ENCODE measurements around the gene IFNGR2. TPM values are rescaled to one million over a fixed set of nuclear protein-coding genes. Genes with fewer than 3 reads are reported as not detected.
A peak's percentile ranks its signal among the peaks of the same experiment; 100 is the strongest.

The IFNGR2 gene
- total RNA-seq, 4 donors from 2014 or later, result 25.4 to 67.6 (median 58.3) TPM

GRCh38 chr21:33433425-33434114 is 30.4 kb downstream of the IFNGR2 start:
- intact Hi-C loops (cut with DNase I; ENCODE audit: low total_unique reads), result no loop called here
- no peaks in the 10 kb centered on the region for H3K27me3 ChIP-seq
- peaks cover 0 to 3% of the 10 kb centered on the region in 2 donors for H3K4me1 ChIP-seq
- no peak for DNase-seq
- no peaks in the 10 kb centered on the region for H3K36me3 ChIP-seq
- H3K4me3 ChIP-seq, result no peak overlapping the region
- peak overlapping the region; percentile 73 to 79 for H3K27ac ChIP-seq
- H3K9me3 ChIP-seq, result no peaks in the 10 kb centered on the region
- no peak for TF ChIP-seq CTCF (IDR thresholded peaks at IDR 0.05)
- no peak for TF ChIP-seq POLR2A (IDR thresholded peaks at IDR 0.05)

GRCh38 chr21:33434770-33435360 is 31.7 kb downstream of the IFNGR2 start:
- no peak for DNase-seq
- H3K36me3 ChIP-seq, result no peaks in the 10 kb centered on the region
- H3K4me3 ChIP-seq, result no peak overlapping the region
- no peak for TF ChIP-seq CTCF (IDR thresholded peaks at IDR 0.05)
- TF ChIP-seq POLR2A (IDR thresholded peaks at IDR 0.05), result no peak
- H3K27ac ChIP-seq, result peak overlapping the region; percentile 73 to 79
- H3K27me3 ChIP-seq, result no peaks in the 10 kb centered on the region
- H3K9me3 ChIP-seq, result no peaks in the 10 kb centered on the region
- intact Hi-C loops (cut with DNase I; ENCODE audit: low total_unique reads), result no loop called here
- peaks cover 0 to 3% of the 10 kb centered on the region in 2 donors for H3K4me1 ChIP-seq

GRCh38 chr21:33437140-33437539 is 33.9 kb downstream of the IFNGR2 start:
- Histone ChIP-seq H3K27ac (no peak overlapping the region), H3K4me3 (no peak overlapping the region), H3K27me3 (no peaks in the 10 kb centered on the region), H3K36me3 (no peaks in the 10 kb centered on the region), H3K4me1 (no peaks in the 10 kb centered on the region), H3K9me3 (no peaks in the 10 kb centered on the region)
- intact Hi-C loops (cut with DNase I; ENCODE audit: low total_unique reads), result no loop called here
- DNase-seq, result no peak
- TF ChIP-seq POLR2A (IDR thresholded peaks at IDR 0.05), result no peak
- TF ChIP-seq CTCF (IDR thresholded peaks at IDR 0.05), result no peak

GRCh38 chr21:33441489-33442477 is 38.6 kb downstream of the IFNGR2 start:
- no peak for DNase-seq
- no peaks in the 10 kb centered on the region for H3K4me1 ChIP-seq
- no peaks in the 10 kb centered on the region for H3K36me3 ChIP-seq
- no peak for TF ChIP-seq CTCF (IDR thresholded peaks at IDR 0.05)
- TF ChIP-seq POLR2A (IDR thresholded peaks at IDR 0.05), result no peak
- no peak overlapping the region for H3K27ac ChIP-seq
- no peak overlapping the region for H3K4me3 ChIP-seq
- no peaks in the 10 kb centered on the region for H3K27me3 ChIP-seq
- intact Hi-C loops (cut with DNase I; ENCODE audit: low total_unique reads), result no loop called here
- no peaks in the 10 kb centered on the region for H3K9me3 ChIP-seq
